HL-60 (cell line): ENCODE data around the gene GAB2.

Source experiments
- DNase-seq, 2 experiments: peaks; one replicate each; pipeline ENCODE4 v3.0.0-alpha.2; 2010 to 2020; ENCODE audit warnings: low read depth in 1 of 2, low spot score in 1 of 2
- H3K27ac ChIP-seq: fragments of 250-450 bp; sonication (Bioruptor Pico); replicated peaks from 2 replicates; pipeline ENCODE4 v1.5.1; 2020; ENCODE audit warnings: mild to moderate bottlenecking, moderate library complexity
- H3K27me3 ChIP-seq: fragments of 250-450 bp; sonication (Bioruptor Pico); 2 replicates; pipeline ENCODE4 v1.5.1; 2021; ENCODE audit warnings: mild to moderate bottlenecking, moderate library complexity; ENCODE audit not compliant: insufficient read depth, poor library complexity, severe bottlenecking
- H3K4me3 ChIP-seq: replicated peaks from 2 replicates; pipeline ENCODE4 v1.5.1; 2011; ENCODE audit warnings: mild to moderate bottlenecking, control low read depth, low read length; ENCODE audit not compliant: insufficient read depth
- CTCF ChIP-seq: IDR thresholded peaks from one replicate; pipeline ENCODE4 v1.5.1; 2011; ENCODE audit warnings: low read length, control low read depth, inconsistent platforms; ENCODE audit not compliant: insufficient read depth
- GABPA ChIP-seq: IDR thresholded peaks from 2 replicates; pipeline ENCODE4 v1.6.1; 2012; ENCODE audit warnings: low read depth
- POLR2AphosphoS5 ChIP-seq: IDR thresholded peaks from 2 replicates; pipeline ENCODE4 v1.6.1; 2012; ENCODE audit warnings: low read depth
- REST ChIP-seq: IDR thresholded peaks from 2 replicates; pipeline ENCODE4 v1.6.1; 2012; ENCODE audit warnings: low read depth; ENCODE audit not compliant: insufficient replicate concordance
- SPI1 ChIP-seq: IDR thresholded peaks from 2 replicates; pipeline ENCODE4 v1.6.1; 2012; ENCODE audit warnings: low read depth, mild to moderate bottlenecking, borderline replicate concordance

GAB2 gene

GRCh38 chr11:78405805-78406204 lies 11.8 kb downstream of the GAB2 start:
- Histone ChIP-seq H3K4me3 (no peak overlapping the region), H3K27me3 (no peaks in the 10 kb centered on the region), H3K27ac (no peak overlapping the region)
- no peak for DNase-seq
- TF ChIP-seq GABPA (no peak), REST (no peak), POLR2AphosphoS5 (no peak), CTCF (no peak), SPI1 (no peak)

GRCh38 chr11:78403781-78404180 lies 13.8 kb downstream of the GAB2 start:
- TF ChIP-seq CTCF (no peak), REST (no peak), SPI1 (no peak), GABPA (no peak), POLR2AphosphoS5 (no peak)
- no peak overlapping the region for H3K27ac ChIP-seq
- DNase-seq = no peak
- H3K27me3 ChIP-seq = no peaks in the 10 kb centered on the region
- no peak overlapping the region for H3K4me3 ChIP-seq

- no peak for DNase-seq
- Histone ChIP-seq H3K27ac (no peak overlapping the region), H3K27me3 (no peaks in the 10 kb centered on the region), H3K4me3 (no peak overlapping the region)
- TF ChIP-seq SPI1 = peak; percentile 18; the same call in 1 of the 2 replicates
- no peak for TF ChIP-seq REST
- TF ChIP-seq GABPA = no peak
- TF ChIP-seq POLR2AphosphoS5 = no peak
- no peak for TF ChIP-seq CTCF
These were observed 14.8 kb downstream of the GAB2 start for GRCh38 chr11:78402847-78403246.
